Aortic smooth muscle cell (primary cell): ENCODE results near the gene SDHC. TPM values are rescaled to one million over a fixed set of nuclear protein-coding genes. Genes with fewer than 3 reads are reported as not detected.

Experiments
- total RNA-seq: library from RNA; depleted of rRNA; stranded (reverse); fragments of >200 nt; gene quantifications from 2 replicates; pipeline ENCODE4 v1.2.3, GENCODE V29; 2014

The SDHC gene
- total RNA-seq, result 18.9 and 24.4 TPM in 2 replicates

GRCh38 chr1:161314201-161314981, at the start of gene SDHC:
Gene SDHC (plus strand): TSS chr1:161314381. CDS start chr1:161314406, 25 bp downstream.

GRCh38 chr1:161309868-161310267, 4.3 kb upstream of the SDHC start, which contains the start of gene MPZ:
Gene MPZ (minus strand): TSS chr1:161309968. CDS start chr1:161309905, 63 bp downstream.

GRCh38 chr1:161367684-161368400, 53.7 kb downstream of the SDHC start, which contains the start of gene CFAP126:
Gene CFAP126 (minus strand): TSS chr1:161367876. CDS start chr1:161367868, 8 bp downstream.

Other genes starting within 250 kb of the SDHC start
- under 0.01 TPM in 1 of 2 replicates, not detected in the other for gene ARHGAP30, start 244.5 kb upstream of the SDHC start, total RNA-seq
- 0.13 TPM in 1 of 2 replicates, not detected in the other for gene NECTIN4, start 224.8 kb upstream of the SDHC start, total RNA-seq
- gene KLHDC9, start 216.0 kb upstream of the SDHC start, total RNA-seq, result 1.8 and 3.5 TPM in 2 replicates
- gene PFDN2, start 196.3 kb upstream of the SDHC start, total RNA-seq, result 37.0 and 64.9 TPM in 2 replicates
- 20.6 and 23.5 TPM in 2 replicates for gene NIT1, start 196.3 kb upstream of the SDHC start, total RNA-seq
- gene DEDD, start 181.7 kb upstream of the SDHC start, total RNA-seq, result 21.8 and 23.8 TPM in 2 replicates
- 129 and 141 TPM in 2 replicates for gene UFC1, start 160.4 kb upstream of the SDHC start, total RNA-seq
- gene USP21, start 154.9 kb upstream of the SDHC start, total RNA-seq, result 5.3 and 5.5 TPM in 2 replicates
- 11.0 and 13.1 TPM in 2 replicates for gene PPOX, start 148.0 kb upstream of the SDHC start, total RNA-seq
- 12.0 and 12.7 TPM in 2 replicates for gene B4GALT3, start 136.9 kb upstream of the SDHC start, total RNA-seq
- gene ADAMTS4, start 115.3 kb upstream of the SDHC start, total RNA-seq, result 4.2 and 7.5 TPM in 2 replicates
- gene NDUFS2, start 112.0 kb upstream of the SDHC start, total RNA-seq, result 146 and 150 TPM in 2 replicates
- not detected in 2 replicates for gene FCER1G, start 99.1 kb upstream of the SDHC start, total RNA-seq
- gene APOA2, start 90.8 kb upstream of the SDHC start, total RNA-seq, result not detected in 2 replicates
- gene TOMM40L, start 88.3 kb upstream of the SDHC start, total RNA-seq, result 9.1 and 9.6 TPM in 2 replicates
- not detected in 2 replicates for gene NR1I3, start 76.2 kb upstream of the SDHC start, total RNA-seq
- gene PCP4L1, start 55.6 kb upstream of the SDHC start, total RNA-seq, result not detected in 2 replicates
- gene MPZ, start 4.4 kb upstream of the SDHC start, total RNA-seq, result 1.6 and 1.7 TPM in 2 replicates
- not detected in 2 replicates for gene CFAP126, start 53.5 kb downstream of the SDHC start, total RNA-seq
- gene FCGR2A, start 191.1 kb downstream of the SDHC start, total RNA-seq, result 0.26 and 0.87 TPM in 2 replicates
- gene HSPA6, start 210.2 kb downstream of the SDHC start, total RNA-seq, result 0.26 and 0.62 TPM in 2 replicates
- not detected in 2 replicates for gene FCGR3A, start 235.4 kb downstream of the SDHC start, total RNA-seq